ENCODE measurements around the gene ADIPOR1. TPM values are rescaled to one million over a fixed set of nuclear protein-coding genes. Genes with fewer than 3 reads are reported as not detected.

ADIPOR1 gene
- polyA plus RNA-seq, 2 of the 4 experiments (the other 2 are of a cell fraction), result 56.4 to 131 TPM

- TF ChIP-seq REST (IDR thresholded peaks at IDR 0.05) (no peak), HOXB13 (CRISPR knock-in tag; IDR thresholded peaks at IDR 0.05; ENCODE audit: low read depth) (no peak), SMC3 (IDR thresholded peaks at IDR 0.05) (no peak)
Observed at GRCh38 chr1:202982715-202983430, 24.8 kb upstream of the ADIPOR1 start (continued).

- DNase-seq (ENCODE audit: low read depth in 1 of 2, low spot score in 1 of 2), result no peak
- ATAC-seq, result no peak
- no peak for FAIRE-seq
- 69% methylated on average over 2 of the region's 2 CpGs for WGBS (ENCODE audit: missing lambda C conversion rate)
- no peak overlapping the region for H3K4me3 ChIP-seq
- no peaks in the 10 kb centered on the region for H3K9me3 ChIP-seq
- H3K4me1 ChIP-seq, result no peaks in the 10 kb centered on the region
- no peak overlapping the region for H3K4me2 ChIP-seq
- TF ChIP-seq USF2 (IDR thresholded peaks at IDR 0.05) (no peak), RCOR1 (IDR thresholded peaks at IDR 0.05; ENCODE audit: low read depth, low read length) (no peak), MYC (IDR thresholded peaks at IDR 0.05; ENCODE audit: borderline replicate concordance, low read length) (no peak), CBX2 (IDR thresholded peaks at IDR 0.05; ENCODE audit: borderline replicate concordance, low read depth) (no peak), HMGXB4 (CRISPR knock-in tag; IDR thresholded peaks at IDR 0.05; ENCODE audit: borderline replicate concordance) (no peak), ESRRA (IDR thresholded peaks at IDR 0.05; ENCODE audit: borderline replicate concordance, low read length) (no peak), ZC3H11A (IDR thresholded peaks at IDR 0.05) (no peak), JUN (IDR thresholded peaks at IDR 0.05) (no peak), HOXA7 (CRISPR knock-in tag; IDR thresholded peaks at IDR 0.05) (no peak), EHMT2 (IDR thresholded peaks at IDR 0.05; ENCODE audit: low read depth) (no peak), HDAC2 (IDR thresholded peaks at IDR 0.05) (no peak), MAX (IDR thresholded peaks at IDR 0.05) (no peak), TP53 (CRISPR knock-in tag; IDR thresholded peaks at IDR 0.05) (no peak), HOXB13 (CRISPR knock-in tag; IDR thresholded peaks at IDR 0.05; ENCODE audit: low read depth) (no peak), FOSB (CRISPR knock-in tag; IDR thresholded peaks at IDR 0.05) (no peak), HOXB5 (CRISPR knock-in tag; IDR thresholded peaks at IDR 0.05) (no peak), ZFP36 (IDR thresholded peaks at IDR 0.05; ENCODE audit: borderline replicate concordance, partially characterized antibody) (no peak), POLR2AphosphoS2 (conservative IDR thresholded peaks at IDR 0.05; ENCODE audit: low read length) (no peak)
- TF ChIP-seq, protein P1, sequence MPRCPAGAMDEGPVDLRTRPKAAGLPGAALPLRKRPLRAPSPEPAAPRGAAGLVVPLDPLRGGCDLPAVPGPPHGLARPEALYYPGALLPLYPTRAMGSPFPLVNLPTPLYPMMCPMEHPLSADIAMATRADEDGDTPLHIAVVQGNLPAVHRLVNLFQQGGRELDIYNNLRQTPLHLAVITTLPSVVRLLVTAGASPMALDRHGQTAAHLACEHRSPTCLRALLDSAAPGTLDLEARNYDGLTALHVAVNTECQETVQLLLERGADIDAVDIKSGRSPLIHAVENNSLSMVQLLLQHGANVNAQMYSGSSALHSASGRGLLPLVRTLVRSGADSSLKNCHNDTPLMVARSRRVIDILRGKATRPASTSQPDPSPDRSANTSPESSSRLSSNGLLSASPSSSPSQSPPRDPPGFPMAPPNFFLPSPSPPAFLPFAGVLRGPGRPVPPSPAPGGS (IDR thresholded peaks at IDR 0.05), result no peak
- ChIA-PET POLR2A (no interaction called here), CTCF (interaction anchor here (0.8 to 1.1 kb wide), 3 partner anchors 11 to 281 kb away, joined by 3 to 4 read pairs (median 4); no protein-coding TSS in a partner anchor)
- H3K27ac ChIP-seq, result no peak overlapping the region
Observed at GRCh38 chr1:202981939-202982338, 23.8 kb upstream of the ADIPOR1 start.
